Lung (tissue), 12 donors: ENCODE data around the gene ADGRG6. TPM values are rescaled to one million over a fixed set of nuclear protein-coding genes. Genes with fewer than 3 reads are reported as not detected.

Source experiments
- ATAC-seq: fragments of 200-7000 bp; cut with Tn5 transposase; one replicate; pipeline ENCODE4 v1.9.1; 2020; ENCODE audit warnings: moderate number of reproducible peaks; ENCODE audit not compliant: insufficient read depth, low FRiP score
- DNase-seq, 3 donors: peaks; one replicate each; pipeline ENCODE4 v3.0.0-alpha.2; 2013 to 2017
- H3K27ac ChIP-seq, 2 donors: one replicate each; pipeline ENCODE4 v1.5.1; 2013; ENCODE audit warnings: mild to moderate bottlenecking in 2 of 2, moderate library complexity in 2 of 2, control low read depth in 1 of 2, inconsistent platforms in 1 of 2, low read depth in 1 of 2, low read length in 1 of 2
- H3K27me3 ChIP-seq, 3 donors: one replicate each; pipeline ENCODE4 v1.5.1; 2013; ENCODE audit warnings: low read length in 2 of 3; ENCODE audit not compliant: control insufficient read depth in 3 of 3, insufficient read depth in 3 of 3
- H3K36me3 ChIP-seq, 4 donors: one replicate each; pipeline ENCODE4 v1.5.1; 2013; ENCODE audit warnings: low read length in 4 of 4, mild to moderate bottlenecking in 1 of 4, moderate library complexity in 1 of 4; ENCODE audit not compliant: control insufficient read depth in 4 of 4, insufficient read depth in 4 of 4
- H3K4me1 ChIP-seq, 5 donors: one replicate each; pipeline ENCODE4 v1.5.1; 2013; ENCODE audit warnings: low read length in 5 of 5, mild to moderate bottlenecking in 2 of 5, moderate library complexity in 1 of 5; ENCODE audit not compliant: control insufficient read depth in 5 of 5, insufficient read depth in 5 of 5
- H3K4me3 ChIP-seq: one replicate; pipeline ENCODE4 v1.5.1; 2013; ENCODE audit warnings: mild to moderate bottlenecking, control low read depth, moderate library complexity
- H3K9ac ChIP-seq, 2 donors: one replicate each; pipeline ENCODE4 v1.5.1; 2013; ENCODE audit warnings: low read length in 2 of 2, control low read depth in 1 of 2; ENCODE audit not compliant: insufficient read depth in 1 of 2
- H3K9me3 ChIP-seq, 4 donors: one replicate each; pipeline ENCODE4 v1.5.1; 2013; ENCODE audit warnings: low read length in 3 of 4, mild to moderate bottlenecking in 1 of 4, moderate library complexity in 1 of 4; ENCODE audit not compliant: control insufficient read depth in 4 of 4, insufficient read depth in 3 of 4
- WGBS, 2 donors: extraction: QIAGEN DNeasy Blood & Tissue Kit; methylation state at CpG; one replicate each; pipeline ENCODE4 v1.1.7; 2013; 5-methylcytosine and 5-hydroxymethylcytosine counted together
- polyA plus RNA-seq, 2 donors: library from polyadenylated mRNA; stranded (reverse); fragments of 200-250 nt; gene quantifications; one replicate each; pipeline ENCODE4 v1.2.1, GENCODE V29; 2013
- total RNA-seq, 2 donors: library from RNA; depleted of rRNA in 1 of 2; stranded (reverse); fragments of >200 nt in 1 of 2; gene quantifications; one replicate each; pipeline ENCODE4 v1.2.1, GENCODE V29; 2014 to 2021
- TF ChIP-seq, protein P1 (sequence below): IDR thresholded peaks from 2 replicates; pipeline ENCODE4 v1.5.1; 2012; ENCODE audit warnings: mild to moderate bottlenecking; ENCODE audit errors: control extremely low read depth, extremely low read depth
- donor health status: control.
- donor health status: control.
- donor health status: Bipolar disorder and iron deficiency.
- donor health status: healthy.
- donor health status: DM: yes; HTN: yes; CAD: no.

The ADGRG6 gene
- total and polyA plus RNA-seq, 4 donors, result 6.4 to 177 (median 12.9) TPM

DNA sequence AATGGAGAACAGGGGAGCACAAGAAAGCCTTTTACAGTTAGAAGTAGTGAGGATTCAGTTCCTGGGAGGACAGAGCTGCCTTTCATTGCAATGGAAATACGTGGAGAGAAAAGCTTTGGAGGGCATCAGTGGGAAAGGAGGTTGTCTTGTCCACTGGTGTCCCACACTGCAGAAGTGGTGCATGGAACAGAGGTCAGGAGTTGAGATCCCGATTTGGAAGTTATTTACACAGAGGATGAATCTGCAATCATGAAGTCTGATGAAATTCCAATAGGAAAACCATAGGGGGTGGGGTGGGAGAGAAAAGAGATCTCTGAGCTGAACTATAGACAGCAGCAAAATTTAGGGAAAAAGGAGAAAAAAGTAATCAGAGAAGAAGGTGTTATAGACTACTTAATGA, 33.6 kb downstream of the ADGRG6 start:
- no peak overlapping the region for H3K9ac ChIP-seq
- ATAC-seq, result no peak
- TF ChIP-seq, protein P1, sequence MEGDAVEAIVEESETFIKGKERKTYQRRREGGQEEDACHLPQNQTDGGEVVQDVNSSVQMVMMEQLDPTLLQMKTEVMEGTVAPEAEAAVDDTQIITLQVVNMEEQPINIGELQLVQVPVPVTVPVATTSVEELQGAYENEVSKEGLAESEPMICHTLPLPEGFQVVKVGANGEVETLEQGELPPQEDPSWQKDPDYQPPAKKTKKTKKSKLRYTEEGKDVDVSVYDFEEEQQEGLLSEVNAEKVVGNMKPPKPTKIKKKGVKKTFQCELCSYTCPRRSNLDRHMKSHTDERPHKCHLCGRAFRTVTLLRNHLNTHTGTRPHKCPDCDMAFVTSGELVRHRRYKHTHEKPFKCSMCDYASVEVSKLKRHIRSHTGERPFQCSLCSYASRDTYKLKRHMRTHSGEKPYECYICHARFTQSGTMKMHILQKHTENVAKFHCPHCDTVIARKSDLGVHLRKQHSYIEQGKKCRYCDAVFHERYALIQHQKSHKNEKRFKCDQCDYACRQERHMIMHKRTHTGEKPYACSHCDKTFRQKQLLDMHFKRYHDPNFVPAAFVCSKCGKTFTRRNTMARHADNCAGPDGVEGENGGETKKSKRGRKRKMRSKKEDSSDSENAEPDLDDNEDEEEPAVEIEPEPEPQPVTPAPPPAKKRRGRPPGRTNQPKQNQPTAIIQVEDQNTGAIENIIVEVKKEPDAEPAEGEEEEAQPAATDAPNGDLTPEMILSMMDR, result no peak
- no peaks in the 10 kb centered on the region for H3K9me3 ChIP-seq
- no peak overlapping the region for H3K4me3 ChIP-seq
- no peaks in the 10 kb centered on the region for H3K36me3 ChIP-seq
- 84 to 85% methylated on average over 2 of the region's 2 CpGs for WGBS, 2 donors
- H3K27ac ChIP-seq, result no peak overlapping the region
- peaks cover 0 to 60% (median 11%) of the 10 kb centered on the region in 5 donors for H3K4me1 ChIP-seq
- H3K27me3 ChIP-seq, result no peaks in the 10 kb centered on the region
- no peak for DNase-seq

DNA sequence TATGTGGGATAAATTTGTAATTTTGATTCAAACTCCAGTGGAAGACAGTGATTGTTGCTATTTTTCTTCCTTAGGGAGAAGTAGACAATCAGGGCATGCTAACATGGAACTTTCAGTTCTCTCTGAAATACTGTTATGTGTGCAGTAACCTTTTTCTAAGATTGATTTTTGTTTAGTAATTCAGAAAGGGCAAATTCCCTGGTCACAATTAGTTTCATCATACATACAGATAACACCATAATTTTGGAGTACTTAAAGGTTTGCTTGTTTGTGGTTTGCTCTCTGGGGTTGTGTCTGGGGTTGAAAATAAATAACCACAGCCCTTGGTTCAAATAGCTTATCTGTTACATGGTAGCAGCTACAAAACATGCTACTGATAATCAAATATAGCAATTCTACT, 34.4 kb downstream of the ADGRG6 start:
- H3K9me3 ChIP-seq, result no peaks in the 10 kb centered on the region
- no peaks in the 10 kb centered on the region for H3K27me3 ChIP-seq
- TF ChIP-seq, protein P1, result no peak
- no peak overlapping the region for H3K4me3 ChIP-seq
- H3K27ac ChIP-seq, result no peak overlapping the region
- DNase-seq (no peak), ATAC-seq (no peak)
- H3K4me1 ChIP-seq, result peaks cover 0 to 56% (median 11%) of the 10 kb centered on the region in 5 donors
- no peaks in the 10 kb centered on the region for H3K36me3 ChIP-seq
- H3K9ac ChIP-seq, result no peak overlapping the region

DNA sequence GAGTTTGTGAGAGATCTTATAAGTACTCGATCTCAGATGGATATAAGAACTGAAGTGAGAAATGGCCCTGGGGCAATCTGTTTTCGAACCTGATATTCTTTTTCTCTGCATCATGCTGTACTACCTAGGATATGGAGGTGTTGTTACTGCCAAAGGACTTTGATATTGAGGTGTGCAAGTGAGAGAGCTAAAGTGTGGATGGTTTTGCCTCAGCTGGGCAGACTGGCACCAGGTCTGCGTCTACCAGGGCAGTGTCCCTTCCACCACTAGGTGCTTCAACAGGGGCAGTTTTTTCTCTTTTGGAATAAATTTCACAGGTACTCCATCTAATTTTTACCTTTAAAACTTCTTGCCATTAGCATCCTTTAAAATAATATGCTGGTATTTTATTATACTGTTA, 35.0 kb downstream of the ADGRG6 start:
- Histone ChIP-seq H3K27me3 (no peaks in the 10 kb centered on the region), H3K4me3 (no peak overlapping the region), H3K27ac (no peak overlapping the region), H3K4me1 (peaks cover 0 to 51% (median 11%) of the 10 kb centered on the region in 5 donors), H3K36me3 (no peaks in the 10 kb centered on the region), H3K9me3 (no peaks in the 10 kb centered on the region), H3K9ac (no peak overlapping the region)
- TF ChIP-seq, protein P1, result no peak
- no peak for ATAC-seq
- 79 to 95% methylated on average over 3 of the region's 3 CpGs for WGBS, 2 donors
- no peak for DNase-seq

DNA sequence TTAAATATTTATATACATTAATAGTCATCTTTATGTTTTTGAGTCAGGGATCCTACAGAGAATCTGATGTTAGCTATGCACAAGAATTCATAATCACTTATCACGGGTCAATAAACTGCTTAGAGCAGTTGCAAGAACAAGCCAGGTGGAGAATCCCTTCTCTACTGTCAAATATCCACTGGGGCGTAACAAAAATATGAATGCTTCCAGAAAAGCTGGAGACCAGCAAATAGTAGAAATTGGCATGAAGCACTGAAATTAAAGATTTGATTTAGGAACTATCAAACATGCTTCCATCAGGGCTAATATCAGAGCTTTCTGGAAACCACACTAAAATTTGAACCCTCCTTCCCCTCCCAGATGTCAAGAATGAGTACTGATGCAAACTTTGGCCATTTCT, 37.3 kb downstream of the ADGRG6 start:
- ATAC-seq, result no peak
- WGBS, 2 donors, result 95 to 96% methylated on average over 2 of the region's 2 CpGs
- H3K9me3 ChIP-seq, result no peaks in the 10 kb centered on the region

More for the DNA sequence above, 37.3 kb downstream of the ADGRG6 start:
- TF ChIP-seq, protein P1, result no peak
- H3K9ac ChIP-seq, result no peak overlapping the region
- H3K4me1 ChIP-seq, result peaks cover 0 to 48% (median 9%) of the 10 kb centered on the region in 5 donors
- H3K36me3 ChIP-seq, result no peaks in the 10 kb centered on the region
- no peak overlapping the region for H3K27ac ChIP-seq
- no peak overlapping the region for H3K4me3 ChIP-seq
- no peaks in the 10 kb centered on the region for H3K27me3 ChIP-seq
- no peak for DNase-seq
